WTC11 (cell line): ENCODE measurements around the gene ZNF835. TPM values are rescaled to one million over a fixed set of nuclear protein-coding genes. Genes with fewer than 3 reads are reported as not detected.

ENCODE experiments used
- ATAC-seq: fragments of 200-7000 bp; cut with Tn5 transposase; 2 replicates; pipeline ENCODE4 v1.10.0; 2021; ENCODE audit warnings: mild to moderate bottlenecking, moderate library complexity
- Bru-seq: library from RNA; stranded (reverse); fragments of 400-500 nt; gene quantifications from one replicate; lab custom pipeline; 2021; lab: Mats Ljungman, UMichigan
- CTCF ChIA-PET: fragments of 300-600 bp; sonication (Branson Sonifier 250); formaldehyde crosslinking; loops from one replicate; lab custom pipeline; 2021; ENCODE audit warnings: antibody characterized with exemption; lab: Charles Lee
- POLR2A ChIA-PET: fragments of 350-600 bp; sonication (Branson Sonifier 250); formaldehyde crosslinking; loops from one replicate; lab custom pipeline; 2021; ENCODE audit warnings: antibody characterized with exemption; lab: Charles Lee
- DNase-seq: peaks from one replicate; pipeline ENCODE4 v3.0.0; 2021; ENCODE audit warnings: low spot score
- H3K27ac Mint-ChIP-seq: 2 replicates; pipeline ENCODE4 v1.8.0; 2021; ENCODE audit warnings: mixed read lengths
- H3K27me3 Mint-ChIP-seq: 2 replicates; pipeline ENCODE4 v1.8.0; 2021; ENCODE audit warnings: low read depth, mild to moderate bottlenecking, moderate library complexity, mixed read lengths
- H3K36me3 Mint-ChIP-seq: 2 replicates; pipeline ENCODE4 v1.8.0; 2021; ENCODE audit warnings: mixed read lengths
- H3K4me1 Mint-ChIP-seq: 2 replicates; pipeline ENCODE4 v1.8.0; 2022; ENCODE audit warnings: mixed read lengths
- H3K4me3 Mint-ChIP-seq: 2 replicates; pipeline ENCODE4 v1.8.0; 2021; ENCODE audit warnings: mild to moderate bottlenecking, moderate library complexity, mixed read lengths
- H3K9me3 Mint-ChIP-seq: 2 replicates; pipeline ENCODE4 v1.8.0; 2021; ENCODE audit warnings: mixed read lengths
- ATF1 ChIP-seq: sonication (generic); formaldehyde crosslinking; IDR thresholded peaks from 2 replicates; pipeline ENCODE4 v1.8.1; 2023; ENCODE audit warnings: mild to moderate bottlenecking, moderate library complexity, missing genetic modification reagents
- ATF3 ChIP-seq: sonication (generic); formaldehyde crosslinking; conservative IDR thresholded peaks from 2 replicates; pipeline ENCODE4 v1.8.1; 2022; ENCODE audit warnings: mild to moderate bottlenecking, missing genetic modification reagents
- CREM ChIP-seq: sonication (generic); formaldehyde crosslinking; IDR thresholded peaks from 2 replicates; pipeline ENCODE4 v1.8.1; 2022; ENCODE audit warnings: mild to moderate bottlenecking, missing genetic modification reagents, moderate library complexity
- FOXP1 ChIP-seq: sonication (generic); formaldehyde crosslinking; IDR thresholded peaks from 2 replicates; pipeline ENCODE4 v1.8.0; 2022; ENCODE audit warnings: missing genetic modification reagents, mild to moderate bottlenecking, moderate library complexity, borderline replicate concordance
- GRHL2 ChIP-seq: fragments of 250-450 bp; sonication (Bioruptor Pico); IDR thresholded peaks from 2 replicates; pipeline ENCODE4 v1.8.0; 2022; ENCODE audit warnings: mild to moderate bottlenecking, moderate library complexity; ENCODE audit not compliant: insufficient replicate concordance, severe bottlenecking
- NR1H2 ChIP-seq: sonication (generic); formaldehyde crosslinking; IDR thresholded peaks from 2 replicates; pipeline ENCODE4 v1.9.0; 2021; ENCODE audit warnings: mild to moderate bottlenecking, moderate library complexity, missing genetic modification reagents
- PRRX2 ChIP-seq: fragments of 250-450 bp; sonication (Bioruptor Pico); IDR thresholded peaks from 2 replicates; pipeline ENCODE4 v1.8.0; 2021; ENCODE audit warnings: mild to moderate bottlenecking
- STAT6 ChIP-seq: sonication (generic); formaldehyde crosslinking; conservative IDR thresholded peaks from 2 replicates; pipeline ENCODE4 v1.8.1; 2023; ENCODE audit warnings: mild to moderate bottlenecking, low read depth, missing genetic modification reagents, moderate library complexity
- ZNF317 ChIP-seq: sonication (generic); formaldehyde crosslinking; IDR thresholded peaks from 2 replicates; pipeline ENCODE4 v1.8.1; 2023; ENCODE audit warnings: low read depth, mild to moderate bottlenecking, moderate library complexity, missing genetic modification reagents, borderline replicate concordance
- long read RNA-seq, 3 experiments: library from RNA in 1 of 3; library from capped mRNA in 1 of 3; library from polyadenylated mRNA in 1 of 3; unstranded in 2 of 3; stranded (forward) in 1 of 3; transcript quantifications; one replicate each; pipeline ENCODE4 v2.0.0, GENCODE V29; 2021
- total RNA-seq: library from RNA; stranded (reverse); gene quantifications from 3 replicates; pipeline ENCODE4 v1.2.3, GENCODE V29; 2021
- TF ChIP-seq, protein P1 (sequence below): sonication (generic); formaldehyde crosslinking; IDR thresholded peaks from 2 replicates; pipeline ENCODE4 v1.8.1; 2023; ENCODE audit warnings: mild to moderate bottlenecking, missing genetic modification reagents, borderline replicate concordance
- TF ChIP-seq, protein P2 (sequence below): sonication (generic); formaldehyde crosslinking; IDR thresholded peaks from 2 replicates; pipeline ENCODE4 v1.8.0; 2022; ENCODE audit warnings: mild to moderate bottlenecking, missing genetic modification reagents
- TF ChIP-seq, protein P3 (sequence below): sonication (generic); formaldehyde crosslinking; IDR thresholded peaks from 2 replicates; pipeline ENCODE4 v1.8.1; 2023; ENCODE audit warnings: mild to moderate bottlenecking, missing genetic modification reagents
- TF ChIP-seq, protein P4 (sequence below): fragments of 250-450 bp; sonication (Bioruptor Pico); IDR thresholded peaks from 2 replicates; pipeline ENCODE4 v1.9.0; 2021; ENCODE audit warnings: mild to moderate bottlenecking, borderline replicate concordance

The ZNF835 gene
- total RNA-seq: 0.16 to 0.17 TPM in 2 of 3 replicates, not detected in the other
- not detected for Bru-seq, nascent RNA
- long read RNA-seq, experiment 1: 0 reads
- long read RNA-seq, experiment 2: 0 reads
- long read RNA-seq, experiment 3: 0 reads

DNA sequence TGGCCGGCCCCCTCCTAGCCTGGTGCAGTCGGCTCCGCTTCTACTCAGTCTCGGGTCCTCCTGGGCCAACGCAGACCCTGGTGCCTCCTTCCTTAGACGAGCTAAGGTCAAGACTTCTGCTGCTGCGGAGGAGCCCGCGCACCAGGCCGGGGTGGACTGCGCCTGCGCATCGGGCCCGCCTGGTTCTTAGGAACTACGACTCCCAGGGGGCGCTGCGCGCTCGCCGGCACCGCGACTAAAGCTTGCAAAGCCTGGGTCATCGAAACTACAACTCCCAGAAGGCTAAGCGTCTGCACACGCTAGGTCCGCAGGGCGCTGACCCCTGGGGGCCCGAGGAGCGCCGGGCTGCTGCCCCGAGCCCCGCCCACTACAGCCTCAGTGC is at the start of gene ZNF835:
ZNF835 (minus strand) TSS at position 145 of the 382 bp plus-strand sequence. CDS start 6,559 bp downstream, outside the sequence.
- no peak for TF ChIP-seq STAT6
- ChIA-PET CTCF (no interaction called here), POLR2A (no interaction called here)
- DNase-seq (no peak), ATAC-seq (peak; percentile 80)
- Mint-ChIP-seq H3K9me3 (peaks cover 57% of the 10 kb centered on the region), H3K36me3 (peaks cover 59% of the 10 kb centered on the region), H3K27me3 (peaks cover 3% of the 10 kb centered on the region), H3K27ac (no peak within 1 kb of the TSS), H3K4me3 (no peak within 1 kb of the TSS), H3K4me1 (no peaks in the 10 kb centered on the region)

DNA sequence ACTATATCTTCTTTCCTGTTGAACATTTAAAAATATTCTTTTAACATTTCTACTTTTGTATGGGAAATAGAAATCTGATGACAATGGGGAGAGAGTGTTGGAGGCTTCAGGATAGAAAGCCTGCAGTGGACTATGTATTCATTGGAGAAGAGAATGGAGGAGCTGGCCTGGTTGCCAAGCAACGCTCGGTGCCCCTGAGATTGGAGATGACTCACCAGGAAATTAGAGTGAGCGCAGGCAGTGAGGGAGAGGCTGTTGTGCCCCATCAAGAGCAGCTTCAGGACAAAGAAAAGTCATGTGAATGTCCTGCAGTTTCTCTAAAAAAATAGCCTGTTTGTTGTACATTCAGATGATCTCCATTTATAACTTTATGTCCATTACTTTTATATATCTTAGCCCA is 48.7 kb upstream of the ZNF835 start:
- Mint-ChIP-seq H3K4me1 (no peaks in the 10 kb centered on the region), H3K36me3 (peaks cover 62% of the 10 kb centered on the region), H3K27ac (no peak overlapping the region), H3K27me3 (peaks cover 14% of the 10 kb centered on the region), H3K9me3 (peaks cover 78% of the 10 kb centered on the region), H3K4me3 (no peak overlapping the region)
- POLR2A ChIA-PET: no interaction called here
- ATAC-seq: no peak
- CTCF ChIA-PET: no interaction called here
- DNase-seq: no peak
- TF ChIP-seq PRRX2 (CRISPR knock-in tag) (no peak), FOXP1 (CRISPR knock-in tag) (no peak), ATF1 (CRISPR knock-in tag) (no peak), CREM (no peak), ZNF317 (CRISPR knock-in tag) (no peak), NR1H2 (no peak), GRHL2 (CRISPR knock-in tag) (no peak), ATF3 (CRISPR knock-in tag) (no peak), STAT6 (no peak)
- TF ChIP-seq, protein P1, sequence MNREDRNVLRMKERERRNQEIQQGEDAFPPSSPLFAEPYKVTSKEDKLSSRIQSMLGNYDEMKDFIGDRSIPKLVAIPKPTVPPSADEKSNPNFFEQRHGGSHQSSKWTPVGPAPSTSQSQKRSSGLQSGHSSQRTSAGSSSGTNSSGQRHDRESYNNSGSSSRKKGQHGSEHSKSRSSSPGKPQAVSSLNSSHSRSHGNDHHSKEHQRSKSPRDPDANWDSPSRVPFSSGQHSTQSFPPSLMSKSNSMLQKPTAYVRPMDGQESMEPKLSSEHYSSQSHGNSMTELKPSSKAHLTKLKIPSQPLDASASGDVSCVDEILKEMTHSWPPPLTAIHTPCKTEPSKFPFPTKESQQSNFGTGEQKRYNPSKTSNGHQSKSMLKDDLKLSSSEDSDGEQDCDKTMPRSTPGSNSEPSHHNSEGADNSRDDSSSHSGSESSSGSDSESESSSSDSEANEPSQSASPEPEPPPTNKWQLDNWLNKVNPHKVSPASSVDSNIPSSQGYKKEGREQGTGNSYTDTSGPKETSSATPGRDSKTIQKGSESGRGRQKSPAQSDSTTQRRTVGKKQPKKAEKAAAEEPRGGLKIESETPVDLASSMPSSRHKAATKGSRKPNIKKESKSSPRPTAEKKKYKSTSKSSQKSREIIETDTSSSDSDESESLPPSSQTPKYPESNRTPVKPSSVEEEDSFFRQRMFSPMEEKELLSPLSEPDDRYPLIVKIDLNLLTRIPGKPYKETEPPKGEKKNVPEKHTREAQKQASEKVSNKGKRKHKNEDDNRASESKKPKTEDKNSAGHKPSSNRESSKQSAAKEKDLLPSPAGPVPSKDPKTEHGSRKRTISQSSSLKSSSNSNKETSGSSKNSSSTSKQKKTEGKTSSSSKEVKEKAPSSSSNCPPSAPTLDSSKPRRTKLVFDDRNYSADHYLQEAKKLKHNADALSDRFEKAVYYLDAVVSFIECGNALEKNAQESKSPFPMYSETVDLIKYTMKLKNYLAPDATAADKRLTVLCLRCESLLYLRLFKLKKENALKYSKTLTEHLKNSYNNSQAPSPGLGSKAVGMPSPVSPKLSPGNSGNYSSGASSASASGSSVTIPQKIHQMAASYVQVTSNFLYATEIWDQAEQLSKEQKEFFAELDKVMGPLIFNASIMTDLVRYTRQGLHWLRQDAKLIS: no peak
- TF ChIP-seq, protein P2, sequence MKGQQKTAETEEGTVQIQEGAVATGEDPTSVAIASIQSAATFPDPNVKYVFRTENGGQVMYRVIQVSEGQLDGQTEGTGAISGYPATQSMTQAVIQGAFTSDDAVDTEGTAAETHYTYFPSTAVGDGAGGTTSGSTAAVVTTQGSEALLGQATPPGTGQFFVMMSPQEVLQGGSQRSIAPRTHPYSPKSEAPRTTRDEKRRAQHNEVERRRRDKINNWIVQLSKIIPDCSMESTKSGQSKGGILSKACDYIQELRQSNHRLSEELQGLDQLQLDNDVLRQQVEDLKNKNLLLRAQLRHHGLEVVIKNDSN (CRISPR knock-in tag): no peak
- TF ChIP-seq, protein P3, sequence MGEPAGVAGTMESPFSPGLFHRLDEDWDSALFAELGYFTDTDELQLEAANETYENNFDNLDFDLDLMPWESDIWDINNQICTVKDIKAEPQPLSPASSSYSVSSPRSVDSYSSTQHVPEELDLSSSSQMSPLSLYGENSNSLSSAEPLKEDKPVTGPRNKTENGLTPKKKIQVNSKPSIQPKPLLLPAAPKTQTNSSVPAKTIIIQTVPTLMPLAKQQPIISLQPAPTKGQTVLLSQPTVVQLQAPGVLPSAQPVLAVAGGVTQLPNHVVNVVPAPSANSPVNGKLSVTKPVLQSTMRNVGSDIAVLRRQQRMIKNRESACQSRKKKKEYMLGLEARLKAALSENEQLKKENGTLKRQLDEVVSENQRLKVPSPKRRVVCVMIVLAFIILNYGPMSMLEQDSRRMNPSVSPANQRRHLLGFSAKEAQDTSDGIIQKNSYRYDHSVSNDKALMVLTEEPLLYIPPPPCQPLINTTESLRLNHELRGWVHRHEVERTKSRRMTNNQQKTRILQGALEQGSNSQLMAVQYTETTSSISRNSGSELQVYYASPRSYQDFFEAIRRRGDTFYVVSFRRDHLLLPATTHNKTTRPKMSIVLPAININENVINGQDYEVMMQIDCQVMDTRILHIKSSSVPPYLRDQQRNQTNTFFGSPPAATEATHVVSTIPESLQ (CRISPR knock-in tag): no peak
- TF ChIP-seq, protein P4, sequence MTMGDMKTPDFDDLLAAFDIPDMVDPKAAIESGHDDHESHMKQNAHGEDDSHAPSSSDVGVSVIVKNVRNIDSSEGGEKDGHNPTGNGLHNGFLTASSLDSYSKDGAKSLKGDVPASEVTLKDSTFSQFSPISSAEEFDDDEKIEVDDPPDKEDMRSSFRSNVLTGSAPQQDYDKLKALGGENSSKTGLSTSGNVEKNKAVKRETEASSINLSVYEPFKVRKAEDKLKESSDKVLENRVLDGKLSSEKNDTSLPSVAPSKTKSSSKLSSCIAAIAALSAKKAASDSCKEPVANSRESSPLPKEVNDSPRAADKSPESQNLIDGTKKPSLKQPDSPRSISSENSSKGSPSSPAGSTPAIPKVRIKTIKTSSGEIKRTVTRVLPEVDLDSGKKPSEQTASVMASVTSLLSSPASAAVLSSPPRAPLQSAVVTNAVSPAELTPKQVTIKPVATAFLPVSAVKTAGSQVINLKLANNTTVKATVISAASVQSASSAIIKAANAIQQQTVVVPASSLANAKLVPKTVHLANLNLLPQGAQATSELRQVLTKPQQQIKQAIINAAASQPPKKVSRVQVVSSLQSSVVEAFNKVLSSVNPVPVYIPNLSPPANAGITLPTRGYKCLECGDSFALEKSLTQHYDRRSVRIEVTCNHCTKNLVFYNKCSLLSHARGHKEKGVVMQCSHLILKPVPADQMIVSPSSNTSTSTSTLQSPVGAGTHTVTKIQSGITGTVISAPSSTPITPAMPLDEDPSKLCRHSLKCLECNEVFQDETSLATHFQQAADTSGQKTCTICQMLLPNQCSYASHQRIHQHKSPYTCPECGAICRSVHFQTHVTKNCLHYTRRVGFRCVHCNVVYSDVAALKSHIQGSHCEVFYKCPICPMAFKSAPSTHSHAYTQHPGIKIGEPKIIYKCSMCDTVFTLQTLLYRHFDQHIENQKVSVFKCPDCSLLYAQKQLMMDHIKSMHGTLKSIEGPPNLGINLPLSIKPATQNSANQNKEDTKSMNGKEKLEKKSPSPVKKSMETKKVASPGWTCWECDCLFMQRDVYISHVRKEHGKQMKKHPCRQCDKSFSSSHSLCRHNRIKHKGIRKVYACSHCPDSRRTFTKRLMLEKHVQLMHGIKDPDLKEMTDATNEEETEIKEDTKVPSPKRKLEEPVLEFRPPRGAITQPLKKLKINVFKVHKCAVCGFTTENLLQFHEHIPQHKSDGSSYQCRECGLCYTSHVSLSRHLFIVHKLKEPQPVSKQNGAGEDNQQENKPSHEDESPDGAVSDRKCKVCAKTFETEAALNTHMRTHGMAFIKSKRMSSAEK (CRISPR knock-in tag): no peak
